PC-3 (cell line): ENCODE measurements around the gene RETREG1. TPM values are rescaled to one million over a fixed set of nuclear protein-coding genes. Genes with fewer than 3 reads are reported as not detected.

Experiments used
- ATAC-seq: fragments of 200-7000 bp; cut with Tn5 transposase; 2 replicates; pipeline ENCODE4 v1.9.1; 2020; ENCODE audit warnings: mild to moderate bottlenecking, moderate library complexity
- BruUV-seq: library from RNA; stranded (reverse); fragments of 400-500 nt; replicated peaks from 2 replicates; lab custom pipeline; 2021; lab: Mats Ljungman, UMichigan
- CTCF ChIA-PET: fragments of 300-600 bp; sonication (Branson Sonifier 250); formaldehyde crosslinking; loops from one replicate; lab custom pipeline; 2022; ENCODE audit warnings: antibody characterized with exemption; lab: Charles Lee
- POLR2A ChIA-PET: fragments of 300-600 bp; sonication (Branson Sonifier 250); formaldehyde crosslinking; loops from one replicate; lab custom pipeline; 2022; ENCODE audit warnings: antibody characterized with exemption; ENCODE audit not compliant: unreplicated experiment; lab: Charles Lee
- DNase-seq: peaks from one replicate; pipeline ENCODE4 v3.0.0-alpha.2; 2015
- H2AFZ ChIP-seq: fragments of 300-600 bp; sonication (generic); 2 replicates; pipeline ENCODE4 v1.6.0; 2016; ENCODE audit warnings: antibody characterized with exemption, low read length
- H3F3A ChIP-seq: fragments of 300-600 bp; sonication (generic); one replicate; pipeline ENCODE4 v1.6.0; 2017; ENCODE audit warnings: antibody characterized with exemption, low read length, control low read depth, mild to moderate bottlenecking; ENCODE audit not compliant: unreplicated experiment
- H3K27ac ChIP-seq: fragments of 300-600 bp; sonication (generic); 2 replicates; pipeline ENCODE4 v1.5.1; 2016; ENCODE audit warnings: mild to moderate bottlenecking, low read length
- H3K27me3 ChIP-seq: fragments of 300-600 bp; sonication (generic); 2 replicates; pipeline ENCODE4 v1.6.1; 2016; ENCODE audit warnings: low read length, mixed read lengths
- H3K36me3 ChIP-seq: fragments of 300-600 bp; sonication (generic); 2 replicates; pipeline ENCODE4 v1.6.1; 2016; ENCODE audit warnings: low read depth, mixed run types, low read length, mixed read lengths
- H3K4me1 ChIP-seq: fragments of 300-600 bp; sonication (generic); 2 replicates; pipeline ENCODE4 v1.5.1; 2016; ENCODE audit warnings: low read length; ENCODE audit not compliant: insufficient read depth
- H3K4me2 ChIP-seq: fragments of 300-600 bp; sonication (generic); 2 replicates; pipeline ENCODE4 v1.6.0; 2016; ENCODE audit warnings: low read length
- H3K4me3 ChIP-seq: fragments of 300-600 bp; sonication (generic); 2 replicates; pipeline ENCODE4 v1.5.1; 2016; ENCODE audit warnings: mild to moderate bottlenecking, low read length, mixed read lengths
- H3K79me2 ChIP-seq: fragments of 300-600 bp; sonication (generic); 2 replicates; pipeline ENCODE4 v1.6.1; 2017; ENCODE audit warnings: low read length, mixed read lengths
- H3K9ac ChIP-seq: fragments of 300-600 bp; sonication (generic); 2 replicates; pipeline ENCODE4 v1.6.0; 2016; ENCODE audit warnings: mild to moderate bottlenecking, low read length
- H3K9me2 ChIP-seq: fragments of 300-600 bp; sonication (generic); replicated peaks from 2 replicates; pipeline ENCODE4 v1.6.1; 2016; ENCODE audit warnings: mixed run types, low read length, mixed read lengths
- H3K9me3 ChIP-seq: fragments of 300-600 bp; sonication (generic); 2 replicates; pipeline ENCODE4 v1.6.1; 2016; ENCODE audit warnings: low read length, mixed read lengths
- H4K20me1 ChIP-seq: fragments of 300-600 bp; sonication (generic); 2 replicates; pipeline ENCODE4 v1.6.1; 2016; ENCODE audit warnings: low read length, mixed read lengths
- EZH2 ChIP-seq: fragments of 300-600 bp; sonication (generic); IDR thresholded peaks from one replicate; pipeline ENCODE4 v1.6.1; 2017; ENCODE audit warnings: antibody characterized with exemption, mild to moderate bottlenecking, low read length; ENCODE audit not compliant: unreplicated experiment
- EZH2phosphoT487 ChIP-seq: fragments of 300-600 bp; sonication (generic); IDR thresholded peaks from 2 replicates; pipeline ENCODE4 v1.6.1; 2018; ENCODE audit warnings: mild to moderate bottlenecking, antibody characterized with exemption, low read length, borderline replicate concordance
- intact Hi-C: fragments of 100-400 bp; cut with micrococcal nuclease; formaldehyde crosslinking; loops from 2 replicates; pipeline ENCODE4 v1.9.0; 2023
- total RNA-seq: library from RNA; depleted of rRNA; stranded (reverse); fragments of >200 nt; gene quantifications from 2 replicates; pipeline ENCODE4 v1.2.3, GENCODE V29; 2014
- TF ChIP-seq, protein P1 (sequence below): fragments of 300-600 bp; sonication (generic); conservative IDR thresholded peaks from 2 replicates; pipeline ENCODE4 v1.5.1; 2017; ENCODE audit warnings: antibody characterized with exemption, low read depth, mild to moderate bottlenecking, low read length

The RETREG1 gene
- total RNA-seq, 1 experiment from 2014 or later, result 1.7 TPM

DNA sequence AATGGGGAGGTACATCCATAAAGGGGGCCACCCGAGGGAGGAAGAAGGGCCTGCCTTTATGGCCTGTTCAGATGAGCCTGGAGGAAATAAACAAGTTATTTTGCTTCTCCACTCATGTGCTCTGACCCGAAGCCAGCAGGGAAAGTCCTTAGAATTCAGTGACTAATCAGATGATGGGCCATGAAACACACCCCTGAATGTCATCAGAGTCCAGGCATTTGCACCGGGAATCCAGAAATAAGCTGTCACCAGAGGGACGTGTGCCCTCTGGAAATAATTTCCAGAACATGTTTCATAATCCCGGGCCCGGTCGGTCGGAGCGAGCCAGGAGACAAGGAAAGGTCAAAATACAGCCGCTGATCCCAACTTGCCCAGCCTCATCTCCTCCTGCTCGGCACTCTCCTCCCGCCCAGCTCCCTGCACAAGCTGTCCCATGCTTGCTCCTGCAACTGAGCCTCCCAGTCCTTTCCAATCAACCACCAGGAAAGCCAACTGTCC, 77.6 kb downstream of the RETREG1 start:
- intact Hi-C loops, result no loop called here
- TF ChIP-seq, protein P1, sequence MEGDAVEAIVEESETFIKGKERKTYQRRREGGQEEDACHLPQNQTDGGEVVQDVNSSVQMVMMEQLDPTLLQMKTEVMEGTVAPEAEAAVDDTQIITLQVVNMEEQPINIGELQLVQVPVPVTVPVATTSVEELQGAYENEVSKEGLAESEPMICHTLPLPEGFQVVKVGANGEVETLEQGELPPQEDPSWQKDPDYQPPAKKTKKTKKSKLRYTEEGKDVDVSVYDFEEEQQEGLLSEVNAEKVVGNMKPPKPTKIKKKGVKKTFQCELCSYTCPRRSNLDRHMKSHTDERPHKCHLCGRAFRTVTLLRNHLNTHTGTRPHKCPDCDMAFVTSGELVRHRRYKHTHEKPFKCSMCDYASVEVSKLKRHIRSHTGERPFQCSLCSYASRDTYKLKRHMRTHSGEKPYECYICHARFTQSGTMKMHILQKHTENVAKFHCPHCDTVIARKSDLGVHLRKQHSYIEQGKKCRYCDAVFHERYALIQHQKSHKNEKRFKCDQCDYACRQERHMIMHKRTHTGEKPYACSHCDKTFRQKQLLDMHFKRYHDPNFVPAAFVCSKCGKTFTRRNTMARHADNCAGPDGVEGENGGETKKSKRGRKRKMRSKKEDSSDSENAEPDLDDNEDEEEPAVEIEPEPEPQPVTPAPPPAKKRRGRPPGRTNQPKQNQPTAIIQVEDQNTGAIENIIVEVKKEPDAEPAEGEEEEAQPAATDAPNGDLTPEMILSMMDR, result no peak
- no peak for TF ChIP-seq EZH2
- TF ChIP-seq EZH2phosphoT487, result no peak
- ChIA-PET POLR2A (no interaction called here), CTCF (no interaction called here)
- no peaks in the 10 kb centered on the region for H4K20me1 ChIP-seq
- DNase-seq (peak; percentile 94), ATAC-seq (peak; percentile 63)
- H3K9ac ChIP-seq, result no peak overlapping the region
- no TSS peak for BruUV-seq
- no peaks in the 10 kb centered on the region for H3K27me3 ChIP-seq
- H3K4me2 ChIP-seq, result peak overlapping the region; percentile 50
- H3K36me3 ChIP-seq, result no peaks in the 10 kb centered on the region
- no peaks in the 10 kb centered on the region for H3F3A ChIP-seq
- H3K9me2 ChIP-seq, result no peaks in the 10 kb centered on the region
- no peaks in the 10 kb centered on the region for H3K79me2 ChIP-seq
- peak overlapping the region; percentile 33 for H2AFZ ChIP-seq
- no peaks in the 10 kb centered on the region for H3K9me3 ChIP-seq
- peaks cover 35% of the 10 kb centered on the region for H3K4me1 ChIP-seq
- H3K4me3 ChIP-seq, result no peak overlapping the region
- peak overlapping the region; percentile 3; the same call in 1 of the 2 replicates for H3K27ac ChIP-seq

DNA sequence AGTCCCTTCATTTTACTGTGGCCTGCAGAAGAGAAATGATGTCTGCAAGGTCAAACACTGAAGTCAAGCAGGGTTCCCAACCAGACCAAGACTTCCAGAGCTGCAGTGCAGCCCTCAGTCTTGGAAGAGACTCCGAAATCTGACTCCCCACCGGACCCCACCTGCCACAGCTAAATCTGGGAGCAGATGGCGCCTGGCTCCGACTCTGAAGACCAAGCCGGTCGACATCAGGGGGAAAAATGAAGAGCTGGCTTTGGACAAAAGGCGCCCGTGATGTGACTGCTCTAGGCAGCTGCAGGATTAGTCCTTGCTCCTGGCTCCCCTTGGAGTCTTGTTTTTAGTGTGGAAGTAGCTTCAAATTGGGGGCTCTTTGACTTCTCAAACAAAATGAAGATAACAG, 78.8 kb downstream of the RETREG1 start:
- ChIA-PET CTCF (no interaction called here), POLR2A (interaction anchor here (0.6 kb wide), 1 partner anchor 11 kb away, joined by 3 read pairs; no protein-coding TSS in a partner anchor)
- intact Hi-C loops, result no loop called here
- DNase-seq, result no peak
- TF ChIP-seq, protein P1, result no peak
- TF ChIP-seq EZH2phosphoT487 (no peak), EZH2 (no peak)
- ATAC-seq, result no peak
- no peak overlapping the region for H2AFZ ChIP-seq
- no peaks in the 10 kb centered on the region for H3K27me3 ChIP-seq
- BruUV-seq, result no TSS peak
- H3F3A ChIP-seq, result no peaks in the 10 kb centered on the region
- H3K9me3 ChIP-seq, result no peaks in the 10 kb centered on the region
- no peaks in the 10 kb centered on the region for H4K20me1 ChIP-seq
- no peak overlapping the region for H3K9ac ChIP-seq
- H3K27ac ChIP-seq, result no peak overlapping the region
- no peaks in the 10 kb centered on the region for H3K9me2 ChIP-seq
- H3K4me1 ChIP-seq, result peaks cover 35% of the 10 kb centered on the region
- no peak overlapping the region for H3K4me2 ChIP-seq
- H3K36me3 ChIP-seq, result no peaks in the 10 kb centered on the region
- H3K4me3 ChIP-seq, result no peak overlapping the region
- no peaks in the 10 kb centered on the region for H3K79me2 ChIP-seq

DNA sequence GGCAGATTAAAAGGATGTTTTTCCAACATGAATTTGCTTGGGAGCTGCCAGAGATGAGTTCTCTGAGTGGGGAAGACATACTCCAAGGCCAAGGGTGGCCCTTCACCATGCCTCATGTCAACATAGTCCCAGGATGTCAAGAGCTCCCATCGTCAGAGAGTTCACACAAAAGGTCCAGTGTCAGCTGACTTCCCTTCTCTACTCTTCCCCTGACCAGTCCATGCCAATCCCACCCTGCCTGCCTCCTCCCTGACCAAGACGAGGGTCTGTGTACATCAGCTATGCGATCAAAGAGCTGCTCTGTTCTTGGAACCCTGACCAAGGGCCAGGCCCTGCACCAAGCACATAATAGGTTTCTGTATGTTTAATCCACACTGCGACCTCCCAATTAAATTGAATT, 80.0 kb downstream of the RETREG1 start:
- ChIA-PET CTCF (no interaction called here), POLR2A (no interaction called here)
- Histone ChIP-seq H3K9me3 (no peaks in the 10 kb centered on the region), H3K27ac (peak overlapping the region; percentile 76), H3K4me1 (peaks cover 35% of the 10 kb centered on the region), H3F3A (no peaks in the 10 kb centered on the region), H3K4me2 (peak overlapping the region; percentile 71), H3K27me3 (no peaks in the 10 kb centered on the region), H3K79me2 (no peaks in the 10 kb centered on the region), H3K9me2 (no peaks in the 10 kb centered on the region), H3K36me3 (no peaks in the 10 kb centered on the region), H3K9ac (no peak overlapping the region), H3K4me3 (no peak overlapping the region), H2AFZ (0 out of 2 replicates have a peak overlapping the region, but pooled peaks have one; percentile 51), H4K20me1 (no peaks in the 10 kb centered on the region)
- TF ChIP-seq, protein P1, result no peak
- TF ChIP-seq EZH2, result no peak
- TF ChIP-seq EZH2phosphoT487, result no peak
- ATAC-seq, result no peak
- intact Hi-C loops, result no loop called here
- BruUV-seq, result no TSS peak
- no peak for DNase-seq
